SK-N-MC (cell line): Measurements from ENCODE around the gene ZAR1L.
"Not testable (repeated sequence)": the region's sequence is repeated elsewhere in the genome, so short reads cannot be mapped to it uniquely, and the experiment has no call there.

Experiments
- DNase-seq: peaks from one replicate; pipeline ENCODE4 v3.0.0-alpha.2; 2011; ENCODE audit warnings: low read depth, low spot score
- H3K27ac ChIP-seq: fragments of 200-600 bp; sonication (generic); 2 replicates; pipeline ENCODE4 v1.5.1; 2016; ENCODE audit warnings: mixed run types
- H3K36me3 ChIP-seq: fragments of 200-600 bp; sonication (generic); 2 replicates; pipeline ENCODE4 v1.6.1; 2017; ENCODE audit warnings: antibody characterized with exemption, low read length, mixed read lengths; ENCODE audit not compliant: insufficient read depth
- H3K4me3 ChIP-seq: fragments of 200-600 bp; sonication (generic); 2 replicates; pipeline ENCODE4 v1.5.1; 2016
- H3K9ac ChIP-seq: fragments of 200-600 bp; sonication (generic); 2 replicates; pipeline ENCODE4 v1.8.0; 2017; ENCODE audit warnings: mixed run types, mixed read lengths; ENCODE audit not compliant: insufficient read length
- H3K9me3 ChIP-seq: fragments of 200-600 bp; sonication (generic); 2 replicates; pipeline ENCODE4 v1.6.1; 2017; ENCODE audit warnings: low read depth, mild to moderate bottlenecking, antibody characterized with exemption, low read length, moderate library complexity, mixed read lengths
- EZH2 ChIP-seq: fragments of 200-600 bp; sonication (generic); IDR thresholded peaks from one replicate; pipeline ENCODE4 v1.6.1; 2017; ENCODE audit warnings: antibody characterized with exemption
- FOXP2 ChIP-seq: optimal IDR thresholded peaks from 2 replicates; pipeline ENCODE3; 2011; ENCODE audit warnings: mild to moderate bottlenecking, moderate library complexity; ENCODE audit not compliant: insufficient read depth; ENCODE audit errors: extremely low read length, control extremely low read depth
- POLR2AphosphoS5 ChIP-seq: IDR thresholded peaks from 2 replicates; pipeline ENCODE4 v1.6.1; 2012; ENCODE audit warnings: mild to moderate bottlenecking, low read depth, low read length, borderline replicate concordance

The ZAR1L gene

GRCh38 chr13:32315238-32316027 is at the start of gene ZAR1L, which contains the start of gene BRCA2:
TSS of gene ZAR1L (minus strand) at chr13:32315363. CDS start at chr13:32311925, 3,438 bp downstream.
TSS of gene BRCA2 (plus strand) at chr13:32315508. CDS start at chr13:32316461, 953 bp downstream.
- DNase-seq = peak; percentile 26
- TF ChIP-seq POLR2AphosphoS5 (peak; percentile 85; the same call in 1 of the 2 replicates), FOXP2 (no peak), EZH2 (no peak)
- Histone ChIP-seq H3K9ac (peak within 1 kb of the TSS; percentile 97), H3K27ac (peak within 1 kb of the TSS; percentile 93), H3K36me3 (peaks cover 27% of the 10 kb centered on the region), H3K4me3 (peak within 1 kb of the TSS; percentile 93), H3K9me3 (no peaks in the 10 kb centered on the region)

GRCh38 chr13:32362574-32362973 is 47.4 kb upstream of the ZAR1L start:
- Histone ChIP-seq H3K9ac (no peak overlapping the region), H3K27ac (no peak overlapping the region), H3K4me3 (no peak overlapping the region), H3K9me3 (no peaks in the 10 kb centered on the region), H3K36me3 (peaks cover 24% of the 10 kb centered on the region)
- TF ChIP-seq POLR2AphosphoS5 (no peak), FOXP2 (no peak), EZH2 (no peak)
- no peak for DNase-seq

- DNase-seq, H3K27ac ChIP-seq, H3K9me3 ChIP-seq, H3K9ac ChIP-seq, H3K4me3 ChIP-seq: not testable (repeated sequence)
- peaks cover 25% of the 10 kb centered on the region for H3K36me3 ChIP-seq
Measured at GRCh38 chr13:32355935-32356334, 40.8 kb upstream of the ZAR1L start.

GRCh38 chr13:32354040-32354439 is 38.9 kb upstream of the ZAR1L start:
- Histone ChIP-seq H3K9ac (no peak overlapping the region), H3K36me3 (peaks cover 37% of the 10 kb centered on the region), H3K4me3 (no peak overlapping the region), H3K9me3 (no peaks in the 10 kb centered on the region), H3K27ac (no peak overlapping the region)
- no peak for TF ChIP-seq POLR2AphosphoS5
- TF ChIP-seq FOXP2 = no peak
- TF ChIP-seq EZH2 = no peak
- no peak for DNase-seq

GRCh38 chr13:32350839-32351441 is 35.8 kb upstream of the ZAR1L start:
- peaks cover 49% of the 10 kb centered on the region for H3K36me3 ChIP-seq
- not testable (repeated sequence) for H3K9ac ChIP-seq, H3K4me3 ChIP-seq, DNase-seq, H3K27ac ChIP-seq, H3K9me3 ChIP-seq

- TF ChIP-seq POLR2AphosphoS5 (no peak), FOXP2 (no peak), EZH2 (no peak)
Measured at GRCh38 chr13:32347651-32348050, 32.5 kb upstream of the ZAR1L start.

GRCh38 chr13:32340914-32341313 is 25.8 kb upstream of the ZAR1L start:
- H3K4me3 ChIP-seq = no peak overlapping the region
- peaks cover 28% of the 10 kb centered on the region for H3K36me3 ChIP-seq

More at GRCh38 chr13:32347651-32348050, 32.5 kb upstream of the ZAR1L start:
- no peak for DNase-seq
- Histone ChIP-seq H3K9me3 (no peaks in the 10 kb centered on the region), H3K36me3 (peaks cover 40% of the 10 kb centered on the region), H3K27ac (no peak overlapping the region), H3K9ac (no peak overlapping the region), H3K4me3 (no peak overlapping the region)

GRCh38 chr13:32334671-32335070 is 19.5 kb upstream of the ZAR1L start:
- Histone ChIP-seq H3K27ac (no peak overlapping the region), H3K9me3 (no peaks in the 10 kb centered on the region), H3K9ac (no peak overlapping the region), H3K36me3 (peaks cover 87% of the 10 kb centered on the region), H3K4me3 (no peak overlapping the region)
- TF ChIP-seq FOXP2 (no peak), EZH2 (no peak), POLR2AphosphoS5 (no peak)
- DNase-seq = no peak

More at GRCh38 chr13:32340914-32341313, 25.8 kb upstream of the ZAR1L start:
- no peak for DNase-seq
- no peak overlapping the region for H3K9ac ChIP-seq
- H3K9me3 ChIP-seq = no peaks in the 10 kb centered on the region
- no peak for TF ChIP-seq POLR2AphosphoS5
- H3K27ac ChIP-seq = no peak overlapping the region

GRCh38 chr13:32330441-32330840 is 15.3 kb upstream of the ZAR1L start:
- Histone ChIP-seq H3K4me3 (no peak overlapping the region), H3K27ac (no peak overlapping the region), H3K36me3 (peaks cover 85% of the 10 kb centered on the region), H3K9me3 (no peaks in the 10 kb centered on the region), H3K9ac (no peak overlapping the region)
- TF ChIP-seq FOXP2 (no peak), POLR2AphosphoS5 (no peak), EZH2 (no peak)
- DNase-seq = no peak
